Calu3 (cell line): Measurements from ENCODE around the gene FADS1. TPM values are rescaled to one million over a fixed set of nuclear protein-coding genes. Genes with fewer than 3 reads are reported as not detected.

ENCODE experiments used
- BruUV-seq: library from RNA; stranded (reverse); fragments of 400-500 nt; replicated peaks from 2 replicates; lab custom pipeline; 2021; lab: Mats Ljungman, UMichigan
- CTCF ChIA-PET: fragments of 300-600 bp; sonication (Branson Sonifier 250); formaldehyde crosslinking; loops from one replicate; lab custom pipeline; 2022; ENCODE audit warnings: antibody characterized with exemption; lab: Charles Lee
- DNase-seq: peaks from one replicate; pipeline ENCODE4 v3.0.0; 2022
- H3K27ac Mint-ChIP-seq: one replicate; pipeline ENCODE4 v1.8.0; 2022; ENCODE audit warnings: mixed read lengths; ENCODE audit not compliant: unreplicated experiment
- H3K27me3 Mint-ChIP-seq: one replicate; pipeline ENCODE4 v1.8.0; 2022; ENCODE audit warnings: mixed read lengths; ENCODE audit not compliant: unreplicated experiment
- H3K36me3 Mint-ChIP-seq: one replicate; pipeline ENCODE4 v1.8.0; 2022; ENCODE audit warnings: mild to moderate bottlenecking, moderate library complexity, mixed read lengths; ENCODE audit not compliant: insufficient read depth, unreplicated experiment
- H3K4me1 Mint-ChIP-seq: one replicate; pipeline ENCODE4 v1.8.0; 2022; ENCODE audit warnings: mild to moderate bottlenecking, low read depth, mixed read lengths; ENCODE audit not compliant: unreplicated experiment
- H3K4me3 Mint-ChIP-seq: one replicate; pipeline ENCODE4 v1.8.0; 2022; ENCODE audit warnings: mild to moderate bottlenecking, low read depth, moderate library complexity, mixed read lengths; ENCODE audit not compliant: unreplicated experiment
- H3K9me3 Mint-ChIP-seq: one replicate; pipeline ENCODE4 v1.8.0; 2022; ENCODE audit warnings: low read depth, mixed read lengths; ENCODE audit not compliant: unreplicated experiment
- CTCF ChIP-seq: fragments of 200-600 bp; IDR thresholded peaks from one replicate; pipeline ENCODE4 v1.8.0; 2022; ENCODE audit warnings: antibody characterized with exemption; ENCODE audit not compliant: unreplicated experiment
- intact Hi-C: fragments of 100-400 bp; cut with micrococcal nuclease; formaldehyde crosslinking; loops from one replicate; pipeline ENCODE4 v1.10.0; 2022; ENCODE audit not compliant: unreplicated experiment
- total RNA-seq: library from RNA; stranded (reverse); gene quantifications from 2 replicates; pipeline ENCODE4 v1.2.3, GENCODE V29; 2022

Gene FADS1
- total RNA-seq, 1 experiment from 2014 or later: 74.1 TPM

- no peaks in the 10 kb centered on the region for H3K36me3 Mint-ChIP-seq
- DNase-seq: no peak
- H3K9me3 Mint-ChIP-seq: no peaks in the 10 kb centered on the region
- CTCF ChIA-PET: no interaction called here
- intact Hi-C loops: no loop called here
- no peak overlapping the region for H3K4me3 Mint-ChIP-seq
- H3K4me1 Mint-ChIP-seq: no peaks in the 10 kb centered on the region
- no peaks in the 10 kb centered on the region for H3K27me3 Mint-ChIP-seq
- BruUV-seq: no TSS peak
- TF ChIP-seq CTCF: no peak
- no peak overlapping the region for H3K27ac Mint-ChIP-seq
Measured at GRCh38 chr11:61851900-61852295, 35.1 kb upstream of the FADS1 start.

GRCh38 chr11:61851113-61851899, 34.5 kb upstream of the FADS1 start:
- Mint-ChIP-seq H3K36me3 (no peaks in the 10 kb centered on the region), H3K27ac (no peak overlapping the region), H3K9me3 (no peaks in the 10 kb centered on the region), H3K4me1 (no peaks in the 10 kb centered on the region), H3K4me3 (no peak overlapping the region), H3K27me3 (no peaks in the 10 kb centered on the region)
- DNase-seq: no peak
- no TSS peak for BruUV-seq
- no peak for TF ChIP-seq CTCF
- intact Hi-C loops: no loop called here
- CTCF ChIA-PET: no interaction called here

GRCh38 chr11:61850687-61851086, 33.9 kb upstream of the FADS1 start:
- Mint-ChIP-seq H3K4me3 (no peak overlapping the region), H3K27me3 (no peaks in the 10 kb centered on the region), H3K27ac (no peak overlapping the region), H3K9me3 (no peaks in the 10 kb centered on the region), H3K4me1 (no peaks in the 10 kb centered on the region), H3K36me3 (no peaks in the 10 kb centered on the region)
- no peak for DNase-seq
- CTCF ChIA-PET: no interaction called here
- no peak for TF ChIP-seq CTCF
- BruUV-seq: no TSS peak
- intact Hi-C loops: no loop called here

GRCh38 chr11:61848631-61849030, 31.8 kb upstream of the FADS1 start:
- no peaks in the 10 kb centered on the region for H3K36me3 Mint-ChIP-seq
- H3K27ac Mint-ChIP-seq: no peak overlapping the region
- intact Hi-C loops: no loop called here
- no peak for TF ChIP-seq CTCF
- H3K27me3 Mint-ChIP-seq: no peaks in the 10 kb centered on the region
- DNase-seq: no peak
- CTCF ChIA-PET: interaction anchor here (0.6 kb wide), 1 partner anchor 51 kb away, joined by 3 read pairs; no protein-coding TSS in a partner anchor
- H3K4me3 Mint-ChIP-seq: no peak overlapping the region
- no peaks in the 10 kb centered on the region for H3K9me3 Mint-ChIP-seq
- no peaks in the 10 kb centered on the region for H3K4me1 Mint-ChIP-seq
- BruUV-seq: no TSS peak
